Measurements from ENCODE around the gene PCDH9. TPM values are rescaled to one million over a fixed set of nuclear protein-coding genes. Genes with fewer than 3 reads are reported as not detected.

The PCDH9 gene
- total and polyA plus RNA-seq, 10 of the 15 experiments (the other 5 are each of a cell fraction or from before 2014, with no cell fraction given), result 0.02 to 2.3 (median 0.05) TPM; not detected in 1

DNA sequence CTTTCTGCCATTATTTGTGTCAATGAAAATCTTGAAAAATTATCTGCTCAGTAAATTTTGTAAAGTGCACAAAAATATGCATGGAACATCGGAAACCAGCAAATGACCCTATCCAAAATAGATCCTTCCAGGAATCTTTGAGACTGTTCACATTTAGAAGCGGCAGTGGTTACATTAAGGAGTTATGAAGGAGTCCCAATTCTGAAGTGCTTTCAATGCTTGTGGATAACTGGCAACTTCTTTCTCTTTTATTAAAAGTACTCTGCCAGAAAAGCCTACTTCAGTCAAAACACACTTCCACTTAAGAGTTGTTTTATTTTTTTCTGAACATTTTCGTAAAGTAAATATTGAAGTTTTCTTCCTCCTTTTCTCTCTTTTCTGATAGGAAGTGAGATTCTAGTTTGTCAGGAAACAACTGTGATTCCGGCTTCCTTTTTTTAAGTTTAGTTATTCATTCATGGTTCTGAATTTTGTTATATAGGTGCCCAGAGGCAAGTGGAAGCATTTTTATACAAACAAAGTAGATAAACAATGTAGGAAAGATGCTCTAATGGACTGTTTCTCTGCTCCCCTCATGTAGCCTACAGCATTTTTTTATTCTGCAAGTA lies 83.5 kb downstream of the PCDH9 start:
- 30% methylated on average over 4 of the region's 4 CpGs for WGBS (ENCODE audit: insufficient coverage, insufficient replicate concordance, low lambda C conversion rate, missing lambda C conversion rate)
- ChIA-PET RAD21 (ENCODE audit: unreplicated experiment) (no interaction called here), CTCF (interaction anchor here (0.6 kb wide), 1 partner anchor 18 kb away, joined by 4 read pairs; no protein-coding TSS in a partner anchor), SMC1A (ENCODE audit: uncharacterized antibody, unreplicated experiment) (interaction anchor here (1.2 kb wide), 1 partner anchor 70 kb away, joined by 3 read pairs; no protein-coding TSS in a partner anchor), POLR2A (no interaction called here)
- Histone ChIP-seq H2AFZ (ENCODE audit: control insufficient read depth, low read depth, low read length) (no peak overlapping the region), H3K4me1 (ENCODE audit: control insufficient read depth, insufficient read depth, low read length) (no peaks in the 10 kb centered on the region), H3K9me3 (replicated peaks; ENCODE audit: control insufficient read depth, insufficient read depth, low read length) (no peaks in the 10 kb centered on the region), H3K36me3 (ENCODE audit: control insufficient read depth in 2 of 2, insufficient read depth in 2 of 2, low read length in 1 of 2) (no peaks in the 10 kb centered on the region), H3K79me2 (ENCODE audit: control insufficient read depth, insufficient read depth, low read length) (no peaks in the 10 kb centered on the region), H3K27me3 (replicated peaks in 1 of 2; ENCODE audit: control insufficient read depth in 2 of 2, insufficient read depth in 2 of 2, low read length in 1 of 2) (no peaks in the 10 kb centered on the region), H4K20me1 (ENCODE audit: control insufficient read depth, insufficient read depth) (no peaks in the 10 kb centered on the region), H3K9ac (ENCODE audit: control insufficient read depth, insufficient read depth, low read length) (no peak overlapping the region), H3K4me2 (ENCODE audit: control insufficient read depth, insufficient read depth) (no peak overlapping the region), H3K4me3 (no peak overlapping the region), H3K27ac (ENCODE audit: control insufficient read depth, insufficient read depth) (no peak overlapping the region)
- DNase-seq (ENCODE audit: low read depth, low spot score) (no peak), FAIRE-seq (no peak), ATAC-seq (no peak)
- BruUV-seq (replicated peaks), result no TSS peak
- intact Hi-C loops (cut with micrococcal nuclease; ENCODE audit: unreplicated experiment), result no loop called here
- in situ Hi-C loops (cut with MboI), result no loop called here
- TF ChIP-seq, protein P1, sequence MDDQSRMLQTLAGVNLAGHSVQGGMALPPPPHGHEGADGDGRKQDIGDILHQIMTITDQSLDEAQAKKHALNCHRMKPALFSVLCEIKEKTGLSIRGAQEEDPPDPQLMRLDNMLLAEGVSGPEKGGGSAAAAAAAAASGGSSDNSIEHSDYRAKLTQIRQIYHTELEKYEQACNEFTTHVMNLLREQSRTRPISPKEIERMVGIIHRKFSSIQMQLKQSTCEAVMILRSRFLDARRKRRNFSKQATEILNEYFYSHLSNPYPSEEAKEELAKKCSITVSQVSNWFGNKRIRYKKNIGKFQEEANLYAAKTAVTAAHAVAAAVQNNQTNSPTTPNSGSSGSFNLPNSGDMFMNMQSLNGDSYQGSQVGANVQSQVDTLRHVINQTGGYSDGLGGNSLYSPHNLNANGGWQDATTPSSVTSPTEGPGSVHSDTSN (IDR thresholded peaks at IDR 0.05; ENCODE audit: insufficient replicate concordance, low read depth, low read length), result no peak
- TF ChIP-seq, protein P2, sequence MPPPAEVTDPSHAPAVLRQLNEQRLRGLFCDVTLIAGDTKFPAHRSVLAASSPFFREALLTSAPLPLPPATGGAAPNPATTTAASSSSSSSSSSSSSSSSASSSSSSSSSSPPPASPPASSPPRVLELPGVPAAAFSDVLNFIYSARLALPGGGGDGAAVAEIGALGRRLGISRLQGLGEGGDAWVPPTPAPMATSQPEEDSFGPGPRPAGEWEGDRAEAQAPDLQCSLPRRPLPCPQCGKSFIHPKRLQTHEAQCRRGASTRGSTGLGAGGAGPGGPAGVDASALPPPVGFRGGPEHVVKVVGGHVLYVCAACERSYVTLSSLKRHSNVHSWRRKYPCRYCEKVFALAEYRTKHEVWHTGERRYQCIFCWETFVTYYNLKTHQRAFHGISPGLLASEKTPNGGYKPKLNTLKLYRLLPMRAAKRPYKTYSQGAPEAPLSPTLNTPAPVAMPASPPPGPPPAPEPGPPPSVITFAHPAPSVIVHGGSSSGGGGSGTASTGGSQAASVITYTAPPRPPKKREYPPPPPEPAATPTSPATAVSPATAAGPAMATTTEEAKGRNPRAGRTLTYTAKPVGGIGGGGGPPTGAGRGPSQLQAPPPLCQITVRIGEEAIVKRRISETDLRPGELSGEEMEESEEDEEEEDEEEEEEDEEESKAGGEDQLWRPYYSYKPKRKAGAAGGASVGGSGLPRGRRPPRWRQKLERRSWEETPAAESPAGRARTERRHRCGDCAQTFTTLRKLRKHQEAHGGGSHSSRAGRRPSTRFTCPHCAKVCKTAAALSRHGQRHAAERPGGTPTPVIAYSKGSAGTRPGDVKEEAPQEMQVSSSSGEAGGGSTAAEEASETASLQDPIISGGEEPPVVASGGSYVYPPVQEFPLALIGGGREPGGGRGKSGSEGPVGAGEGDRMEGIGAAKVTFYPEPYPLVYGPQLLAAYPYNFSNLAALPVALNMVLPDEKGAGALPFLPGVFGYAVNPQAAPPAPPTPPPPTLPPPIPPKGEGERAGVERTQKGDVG (CRISPR knock-in tag; IDR thresholded peaks at IDR 0.05), result no peak
- TF ChIP-seq, protein P3, sequence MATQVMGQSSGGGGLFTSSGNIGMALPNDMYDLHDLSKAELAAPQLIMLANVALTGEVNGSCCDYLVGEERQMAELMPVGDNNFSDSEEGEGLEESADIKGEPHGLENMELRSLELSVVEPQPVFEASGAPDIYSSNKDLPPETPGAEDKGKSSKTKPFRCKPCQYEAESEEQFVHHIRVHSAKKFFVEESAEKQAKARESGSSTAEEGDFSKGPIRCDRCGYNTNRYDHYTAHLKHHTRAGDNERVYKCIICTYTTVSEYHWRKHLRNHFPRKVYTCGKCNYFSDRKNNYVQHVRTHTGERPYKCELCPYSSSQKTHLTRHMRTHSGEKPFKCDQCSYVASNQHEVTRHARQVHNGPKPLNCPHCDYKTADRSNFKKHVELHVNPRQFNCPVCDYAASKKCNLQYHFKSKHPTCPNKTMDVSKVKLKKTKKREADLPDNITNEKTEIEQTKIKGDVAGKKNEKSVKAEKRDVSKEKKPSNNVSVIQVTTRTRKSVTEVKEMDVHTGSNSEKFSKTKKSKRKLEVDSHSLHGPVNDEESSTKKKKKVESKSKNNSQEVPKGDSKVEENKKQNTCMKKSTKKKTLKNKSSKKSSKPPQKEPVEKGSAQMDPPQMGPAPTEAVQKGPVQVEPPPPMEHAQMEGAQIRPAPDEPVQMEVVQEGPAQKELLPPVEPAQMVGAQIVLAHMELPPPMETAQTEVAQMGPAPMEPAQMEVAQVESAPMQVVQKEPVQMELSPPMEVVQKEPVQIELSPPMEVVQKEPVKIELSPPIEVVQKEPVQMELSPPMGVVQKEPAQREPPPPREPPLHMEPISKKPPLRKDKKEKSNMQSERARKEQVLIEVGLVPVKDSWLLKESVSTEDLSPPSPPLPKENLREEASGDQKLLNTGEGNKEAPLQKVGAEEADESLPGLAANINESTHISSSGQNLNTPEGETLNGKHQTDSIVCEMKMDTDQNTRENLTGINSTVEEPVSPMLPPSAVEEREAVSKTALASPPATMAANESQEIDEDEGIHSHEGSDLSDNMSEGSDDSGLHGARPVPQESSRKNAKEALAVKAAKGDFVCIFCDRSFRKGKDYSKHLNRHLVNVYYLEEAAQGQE (IDR thresholded peaks at IDR 0.05; ENCODE audit: low read depth, low read length), result no peak
- TF ChIP-seq, protein P4, sequence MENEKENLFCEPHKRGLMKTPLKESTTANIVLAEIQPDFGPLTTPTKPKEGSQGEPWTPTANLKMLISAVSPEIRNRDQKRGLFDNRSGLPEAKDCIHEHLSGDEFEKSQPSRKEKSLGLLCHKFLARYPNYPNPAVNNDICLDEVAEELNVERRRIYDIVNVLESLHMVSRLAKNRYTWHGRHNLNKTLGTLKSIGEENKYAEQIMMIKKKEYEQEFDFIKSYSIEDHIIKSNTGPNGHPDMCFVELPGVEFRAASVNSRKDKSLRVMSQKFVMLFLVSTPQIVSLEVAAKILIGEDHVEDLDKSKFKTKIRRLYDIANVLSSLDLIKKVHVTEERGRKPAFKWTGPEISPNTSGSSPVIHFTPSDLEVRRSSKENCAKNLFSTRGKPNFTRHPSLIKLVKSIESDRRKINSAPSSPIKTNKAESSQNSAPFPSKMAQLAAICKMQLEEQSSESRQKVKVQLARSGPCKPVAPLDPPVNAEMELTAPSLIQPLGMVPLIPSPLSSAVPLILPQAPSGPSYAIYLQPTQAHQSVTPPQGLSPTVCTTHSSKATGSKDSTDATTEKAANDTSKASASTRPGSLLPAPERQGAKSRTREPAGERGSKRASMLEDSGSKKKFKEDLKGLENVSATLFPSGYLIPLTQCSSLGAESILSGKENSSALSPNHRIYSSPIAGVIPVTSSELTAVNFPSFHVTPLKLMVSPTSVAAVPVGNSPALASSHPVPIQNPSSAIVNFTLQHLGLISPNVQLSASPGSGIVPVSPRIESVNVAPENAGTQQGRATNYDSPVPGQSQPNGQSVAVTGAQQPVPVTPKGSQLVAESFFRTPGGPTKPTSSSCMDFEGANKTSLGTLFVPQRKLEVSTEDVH (IDR thresholded peaks at IDR 0.05; ENCODE audit: low read depth, partially characterized antibody), result no peak
- no peak for TF ChIP-seq NFYA (IDR thresholded peaks at IDR 0.05; ENCODE audit: borderline replicate concordance, low read depth, low read length)
- TF ChIP-seq TCF12 (IDR thresholded peaks at IDR 0.05; ENCODE audit: low read depth, low read length), result no peak
- TF ChIP-seq DPF2 (IDR thresholded peaks at IDR 0.05), result no peak
- TF ChIP-seq KAT2A (conservative IDR thresholded peaks at IDR 0.05; ENCODE audit: control insufficient read depth, low read depth, low read length), result no peak
- no peak for TF ChIP-seq SIX5 (IDR thresholded peaks at IDR 0.05; ENCODE audit: low read depth, low read length, severe bottlenecking)
- TF ChIP-seq, protein P5, sequence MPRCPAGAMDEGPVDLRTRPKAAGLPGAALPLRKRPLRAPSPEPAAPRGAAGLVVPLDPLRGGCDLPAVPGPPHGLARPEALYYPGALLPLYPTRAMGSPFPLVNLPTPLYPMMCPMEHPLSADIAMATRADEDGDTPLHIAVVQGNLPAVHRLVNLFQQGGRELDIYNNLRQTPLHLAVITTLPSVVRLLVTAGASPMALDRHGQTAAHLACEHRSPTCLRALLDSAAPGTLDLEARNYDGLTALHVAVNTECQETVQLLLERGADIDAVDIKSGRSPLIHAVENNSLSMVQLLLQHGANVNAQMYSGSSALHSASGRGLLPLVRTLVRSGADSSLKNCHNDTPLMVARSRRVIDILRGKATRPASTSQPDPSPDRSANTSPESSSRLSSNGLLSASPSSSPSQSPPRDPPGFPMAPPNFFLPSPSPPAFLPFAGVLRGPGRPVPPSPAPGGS (IDR thresholded peaks at IDR 0.05; ENCODE audit: borderline replicate concordance, insufficient read depth, low read depth, low read length, poor library complexity, severe bottlenecking), result no peak
